NCI-H526 treated with DMSO at 0.1 percent for 48 hours (cell line): ENCODE data around the gene MYO1B.
A peak's percentile ranks its signal among the peaks of the same experiment; 100 is the strongest.

Experiments used
- DNase-seq: peaks from one replicate; lab custom pipeline; 2025; lab: John Stamatoyannopoulos, UW

The MYO1B gene

GRCh38 chr2:191262436-191262835 lies 17.2 kb downstream of the MYO1B start:
- no peak for DNase-seq

GRCh38 chr2:191263050-191263449 lies 17.8 kb downstream of the MYO1B start:
- DNase-seq, result no peak

GRCh38 chr2:191264647-191265081 lies 19.5 kb downstream of the MYO1B start:
- no peak for DNase-seq

- DNase-seq, result no peak
Measured at GRCh38 chr2:191265311-191266170, 20.3 kb downstream of the MYO1B start.

GRCh38 chr2:191266201-191266600 lies 21.0 kb downstream of the MYO1B start:
- no peak for DNase-seq

- no peak for DNase-seq
Measured at GRCh38 chr2:191268596-191268995, 23.4 kb downstream of the MYO1B start.

- peak; percentile 53 for DNase-seq
Measured at GRCh38 chr2:191270306-191271161, 25.3 kb downstream of the MYO1B start.

GRCh38 chr2:191272064-191272463 lies 26.9 kb downstream of the MYO1B start:
- DNase-seq, result no peak

- DNase-seq, result no peak
Measured at GRCh38 chr2:191274413-191274815, 29.2 kb downstream of the MYO1B start.

GRCh38 chr2:191276792-191277465 lies 31.7 kb downstream of the MYO1B start:
- DNase-seq, result no peak

GRCh38 chr2:191280290-191280689 lies 35.1 kb downstream of the MYO1B start:
- DNase-seq, result no peak

GRCh38 chr2:191280834-191281756 lies 35.9 kb downstream of the MYO1B start:
- DNase-seq, result no peak

- DNase-seq, result no peak
Measured at GRCh38 chr2:191285252-191285651, 40.0 kb downstream of the MYO1B start.

GRCh38 chr2:191287820-191288219 lies 42.6 kb downstream of the MYO1B start:
- no peak for DNase-seq

- DNase-seq, result no peak
Measured at GRCh38 chr2:191289049-191289448, 43.8 kb downstream of the MYO1B start.

GRCh38 chr2:191291471-191291870 lies 46.3 kb downstream of the MYO1B start:
- DNase-seq, result no peak

GRCh38 chr2:191292869-191293268 lies 47.7 kb downstream of the MYO1B start:
- no peak for DNase-seq

GRCh38 chr2:191295088-191295487 lies 49.9 kb downstream of the MYO1B start:
- DNase-seq, result no peak

GRCh38 chr2:191296083-191297006 lies 51.1 kb downstream of the MYO1B start:
- no peak for DNase-seq

- no peak for DNase-seq
Measured at GRCh38 chr2:191297033-191297432, 51.8 kb downstream of the MYO1B start.
